GM12801 (cell line): Measurements from ENCODE around the gene BUB1.

Experiments
- CTCF ChIP-seq: IDR thresholded peaks from one replicate; pipeline ENCODE4 v1.5.1; 2011; ENCODE audit warnings: control low read depth; ENCODE audit not compliant: insufficient read length; ENCODE audit errors: extremely low read depth

BUB1 gene

GRCh38 chr2:110718382-110718781 is 40.5 kb upstream of the BUB1 start:
- no peak for TF ChIP-seq CTCF

- no peak for TF ChIP-seq CTCF
Observed at GRCh38 chr2:110717734-110718133, 39.9 kb upstream of the BUB1 start.

- no peak for TF ChIP-seq CTCF
Observed at GRCh38 chr2:110716959-110717645, 39.2 kb upstream of the BUB1 start.

GRCh38 chr2:110714452-110715224 is 36.8 kb upstream of the BUB1 start:
- no peak for TF ChIP-seq CTCF

- no peak for TF ChIP-seq CTCF
Observed at GRCh38 chr2:110713513-110714362, 35.9 kb upstream of the BUB1 start.

GRCh38 chr2:110712737-110713136 is 34.9 kb upstream of the BUB1 start:
- TF ChIP-seq CTCF = no peak

GRCh38 chr2:110708455-110708854 is 30.6 kb upstream of the BUB1 start:
- no peak for TF ChIP-seq CTCF
